IgD-negative memory B cell (primary cell): ENCODE measurements around the gene SV2B. TPM values are rescaled to one million over a fixed set of nuclear protein-coding genes. Genes with fewer than 3 reads are reported as not detected.

Experiments
- H3K27ac Mint-ChIP-seq, 3 donors: one replicate each; pipeline ENCODE4 v1.8.0; 2020 to 2022; ENCODE audit warnings: mild to moderate bottlenecking in 3 of 3, mixed read lengths in 3 of 3, moderate library complexity in 1 of 3
- H3K27me3 Mint-ChIP-seq: one replicate; pipeline ENCODE4 v1.8.0; 2021; ENCODE audit warnings: mixed read lengths
- H3K36me3 Mint-ChIP-seq: one replicate; pipeline ENCODE4 v1.8.0; 2020; ENCODE audit warnings: mild to moderate bottlenecking, mixed read lengths
- H3K4me1 Mint-ChIP-seq, 3 donors: one replicate each; pipeline ENCODE4 v1.8.0; 2020 to 2022; ENCODE audit warnings: mixed read lengths in 3 of 3, mild to moderate bottlenecking in 1 of 3
- H3K4me3 Mint-ChIP-seq, 4 donors: one replicate each; pipeline ENCODE4 v1.8.0; 2020 to 2022; ENCODE audit warnings: mild to moderate bottlenecking in 4 of 4, mixed read lengths in 4 of 4, moderate library complexity in 3 of 4
- H3K9me3 Mint-ChIP-seq, 3 donors: one replicate each; pipeline ENCODE4 v1.8.0; 2020 to 2021; ENCODE audit warnings: mixed read lengths in 3 of 3, mild to moderate bottlenecking in 1 of 3
- polyA plus RNA-seq: library from polyadenylated mRNA; unstranded; fragments of 300-500 nt; fragmentation: Illumina TruSeq; gene quantifications from one replicate; pipeline ENCODE4 v1.2.3, GENCODE V29; 2021

The SV2B gene
- polyA plus RNA-seq, 1 donor from 2014 or later, result 0.01 TPM

- H3K36me3 Mint-ChIP-seq, result no peaks in the 10 kb centered on the region
- H3K9me3 Mint-ChIP-seq, result peaks cover 1 to 5% (median 3%) of the 10 kb centered on the region in 3 donors
- peaks cover 13% of the 10 kb centered on the region for H3K27me3 Mint-ChIP-seq
- H3K27ac Mint-ChIP-seq, result no peak overlapping the region
- H3K4me1 Mint-ChIP-seq, result no peaks in the 10 kb centered on the region
- H3K4me3 Mint-ChIP-seq, result no peak overlapping the region
Observed at GRCh38 chr15:91235376-91235775, 135.3 kb downstream of the SV2B start.

GRCh38 chr15:91237445-91237844, 137.4 kb downstream of the SV2B start:
- Mint-ChIP-seq H3K36me3 (no peaks in the 10 kb centered on the region), H3K4me3 (no peak overlapping the region), H3K27ac (no peak overlapping the region), H3K4me1 (no peaks in the 10 kb centered on the region), H3K9me3 (peaks cover 1 to 5% (median 3%) of the 10 kb centered on the region in 3 donors), H3K27me3 (peaks cover 13% of the 10 kb centered on the region)

- Mint-ChIP-seq H3K36me3 (no peaks in the 10 kb centered on the region), H3K4me1 (no peaks in the 10 kb centered on the region), H3K9me3 (peaks cover 0 to 3% (median 0%) of the 10 kb centered on the region in 3 donors), H3K4me3 (no peak overlapping the region), H3K27ac (no peak overlapping the region), H3K27me3 (peaks cover 14% of the 10 kb centered on the region)
Observed at GRCh38 chr15:91238644-91239425, 138.8 kb downstream of the SV2B start.

- Mint-ChIP-seq H3K36me3 (no peaks in the 10 kb centered on the region), H3K4me3 (no peak overlapping the region), H3K4me1 (no peaks in the 10 kb centered on the region), H3K9me3 (no peaks in the 10 kb centered on the region), H3K27ac (no peak overlapping the region), H3K27me3 (peaks cover 10% of the 10 kb centered on the region)
Observed at GRCh38 chr15:91243826-91244225, 143.8 kb downstream of the SV2B start.

GRCh38 chr15:91244919-91245318, 144.9 kb downstream of the SV2B start:
- Mint-ChIP-seq H3K36me3 (peaks cover 2% of the 10 kb centered on the region), H3K27ac (no peak overlapping the region), H3K9me3 (no peaks in the 10 kb centered on the region), H3K27me3 (peaks cover 8% of the 10 kb centered on the region), H3K4me1 (no peaks in the 10 kb centered on the region), H3K4me3 (no peak overlapping the region)

GRCh38 chr15:91246998-91247397, 146.9 kb downstream of the SV2B start:
- Mint-ChIP-seq H3K9me3 (no peaks in the 10 kb centered on the region), H3K27ac (no peak overlapping the region), H3K36me3 (peaks cover 3% of the 10 kb centered on the region), H3K4me1 (no peaks in the 10 kb centered on the region), H3K27me3 (peaks cover 11% of the 10 kb centered on the region), H3K4me3 (no peak overlapping the region)

GRCh38 chr15:91249591-91249990, 149.5 kb downstream of the SV2B start:
- H3K9me3 Mint-ChIP-seq, result no peaks in the 10 kb centered on the region
- H3K4me3 Mint-ChIP-seq, result no peak overlapping the region
- H3K27me3 Mint-ChIP-seq, result peaks cover 8% of the 10 kb centered on the region
- peaks cover 5% of the 10 kb centered on the region for H3K36me3 Mint-ChIP-seq
- H3K4me1 Mint-ChIP-seq, result peaks cover 0 to 1% (median 0%) of the 10 kb centered on the region in 3 donors
- no peak overlapping the region for H3K27ac Mint-ChIP-seq

- Mint-ChIP-seq H3K27ac (no peak overlapping the region), H3K36me3 (peaks cover 6% of the 10 kb centered on the region), H3K4me1 (peaks cover 0 to 3% (median 0%) of the 10 kb centered on the region in 3 donors), H3K27me3 (peaks cover 10% of the 10 kb centered on the region), H3K9me3 (no peaks in the 10 kb centered on the region), H3K4me3 (no peak overlapping the region)
Observed at GRCh38 chr15:91252322-91252721, 152.3 kb downstream of the SV2B start.

- peaks cover 6% of the 10 kb centered on the region for H3K36me3 Mint-ChIP-seq
- no peaks in the 10 kb centered on the region for H3K9me3 Mint-ChIP-seq
- no peak overlapping the region for H3K27ac Mint-ChIP-seq
- H3K4me3 Mint-ChIP-seq, result no peak overlapping the region
- peaks cover 0 to 3% (median 0%) of the 10 kb centered on the region in 3 donors for H3K4me1 Mint-ChIP-seq
- H3K27me3 Mint-ChIP-seq, result peaks cover 12% of the 10 kb centered on the region
Observed at GRCh38 chr15:91252756-91253155, 152.7 kb downstream of the SV2B start.

GRCh38 chr15:91253605-91254004, 153.5 kb downstream of the SV2B start:
- Mint-ChIP-seq H3K27ac (no peak overlapping the region), H3K36me3 (peaks cover 6% of the 10 kb centered on the region), H3K4me3 (no peak overlapping the region), H3K4me1 (peaks cover 0 to 3% (median 0%) of the 10 kb centered on the region in 3 donors), H3K27me3 (peaks cover 13% of the 10 kb centered on the region), H3K9me3 (no peaks in the 10 kb centered on the region)

- no peak overlapping the region for H3K4me3 Mint-ChIP-seq
- peaks cover 13% of the 10 kb centered on the region for H3K27me3 Mint-ChIP-seq
- H3K4me1 Mint-ChIP-seq, result peaks cover 0 to 3% (median 0%) of the 10 kb centered on the region in 3 donors
- no peaks in the 10 kb centered on the region for H3K9me3 Mint-ChIP-seq
- peaks cover 5% of the 10 kb centered on the region for H3K36me3 Mint-ChIP-seq
- H3K27ac Mint-ChIP-seq, result no peak overlapping the region
Observed at GRCh38 chr15:91254766-91255165, 154.7 kb downstream of the SV2B start.

- Mint-ChIP-seq H3K4me3 (no peak overlapping the region), H3K27ac (no peak overlapping the region), H3K4me1 (peaks cover 0 to 3% (median 0%) of the 10 kb centered on the region in 3 donors), H3K9me3 (no peaks in the 10 kb centered on the region), H3K36me3 (peaks cover 5% of the 10 kb centered on the region), H3K27me3 (peaks cover 16% of the 10 kb centered on the region)
Observed at GRCh38 chr15:91255670-91256192, 155.7 kb downstream of the SV2B start.

- Mint-ChIP-seq H3K9me3 (no peaks in the 10 kb centered on the region), H3K4me1 (peaks cover 0 to 3% (median 0%) of the 10 kb centered on the region in 3 donors), H3K27me3 (peaks cover 14% of the 10 kb centered on the region), H3K27ac (no peak overlapping the region), H3K36me3 (peaks cover 1% of the 10 kb centered on the region), H3K4me3 (no peak overlapping the region)
Observed at GRCh38 chr15:91257746-91258414, 157.8 kb downstream of the SV2B start.

GRCh38 chr15:91258415-91258759, 158.3 kb downstream of the SV2B start:
- H3K27me3 Mint-ChIP-seq, result peaks cover 14% of the 10 kb centered on the region
- H3K36me3 Mint-ChIP-seq, result peaks cover 1% of the 10 kb centered on the region
- no peaks in the 10 kb centered on the region for H3K9me3 Mint-ChIP-seq
- H3K27ac Mint-ChIP-seq, result no peak overlapping the region
- no peak overlapping the region for H3K4me3 Mint-ChIP-seq
- peaks cover 0 to 3% (median 0%) of the 10 kb centered on the region in 3 donors for H3K4me1 Mint-ChIP-seq

GRCh38 chr15:91259077-91259476, 159.0 kb downstream of the SV2B start:
- H3K9me3 Mint-ChIP-seq, result no peaks in the 10 kb centered on the region
- H3K36me3 Mint-ChIP-seq, result peaks cover 1% of the 10 kb centered on the region
- no peak overlapping the region for H3K4me3 Mint-ChIP-seq
- no peak overlapping the region for H3K27ac Mint-ChIP-seq
- H3K4me1 Mint-ChIP-seq, result peaks cover 0 to 3% (median 0%) of the 10 kb centered on the region in 3 donors
- H3K27me3 Mint-ChIP-seq, result peaks cover 12% of the 10 kb centered on the region
